Hepatocyte (in vitro differentiated cells): ENCODE results near the gene STKLD1.

Experiments
- CTCF ChIP-seq: fragments of 200-600 bp; sonication (generic); IDR thresholded peaks from 2 replicates; pipeline ENCODE4 v1.5.1; 2016; ENCODE audit warnings: antibody characterized with exemption, mild to moderate bottlenecking; ENCODE audit not compliant: poor library complexity
- EZH2phosphoT487 ChIP-seq: fragments of 200-600 bp; sonication (generic); IDR thresholded peaks from one replicate; pipeline ENCODE4 v1.6.1; 2018; ENCODE audit warnings: antibody characterized with exemption, mild to moderate bottlenecking, low read depth, moderate library complexity; ENCODE audit not compliant: unreplicated experiment, severe bottlenecking

GRCh38 chr9:133404454-133405002, 28.4 kb downstream of the STKLD1 start:
- TF ChIP-seq CTCF (no peak), EZH2phosphoT487 (no peak)
